ENCODE results near the gene PIAS1. TPM values are rescaled to one million over a fixed set of nuclear protein-coding genes. Genes with fewer than 3 reads are reported as not detected.
"Not testable (repeated sequence)": the region's sequence is repeated elsewhere in the genome, so short reads cannot be mapped to it uniquely, and the experiment has no call there.

PIAS1 gene
- total RNA-seq, 1 donor from 2014 or later: 29.4 TPM

- no peak overlapping the region for H3K27ac Mint-ChIP-seq
- peaks cover 11% of the 10 kb centered on the region for H3K4me1 Mint-ChIP-seq
Observed at GRCh38 chr15:68234060-68234459, 179.9 kb downstream of the PIAS1 start.

GRCh38 chr15:68234520-68234919 is 180.4 kb downstream of the PIAS1 start:
- H3K36me3 Mint-ChIP-seq (ENCODE audit: low read depth); H3K4me3 Mint-ChIP-seq; intact Hi-C loops (cut with micrococcal nuclease); H3K27ac Mint-ChIP-seq; H3K9me3 Mint-ChIP-seq: not testable (repeated sequence)
- H3K27me3 Mint-ChIP-seq: peaks cover 14% of the 10 kb centered on the region
- DNase-seq: peak; percentile 43
- H3K4me1 Mint-ChIP-seq: peaks cover 11% of the 10 kb centered on the region

More at GRCh38 chr15:68234060-68234459, 179.9 kb downstream of the PIAS1 start:
- Mint-ChIP-seq H3K36me3 (ENCODE audit: low read depth) (no peaks in the 10 kb centered on the region), H3K9me3 (no peaks in the 10 kb centered on the region), H3K4me3 (no peak overlapping the region), H3K27me3 (peaks cover 14% of the 10 kb centered on the region)
- intact Hi-C loops (cut with micrococcal nuclease): no loop called here
- DNase-seq: no peak

- H3K36me3 Mint-ChIP-seq (ENCODE audit: low read depth): no peaks in the 10 kb centered on the region
- peak; percentile 40 for DNase-seq
- intact Hi-C loops (cut with micrococcal nuclease): no loop called here
- peaks cover 14% of the 10 kb centered on the region for H3K27me3 Mint-ChIP-seq
- H3K9me3 Mint-ChIP-seq: no peaks in the 10 kb centered on the region
- no peak overlapping the region for H3K4me3 Mint-ChIP-seq
- H3K4me1 Mint-ChIP-seq: peaks cover 8% of the 10 kb centered on the region
- no peak overlapping the region for H3K27ac Mint-ChIP-seq
Observed at GRCh38 chr15:68235022-68235421, 180.9 kb downstream of the PIAS1 start.

- H3K4me3 Mint-ChIP-seq: no peak overlapping the region
- no peaks in the 10 kb centered on the region for H3K9me3 Mint-ChIP-seq
- no peaks in the 10 kb centered on the region for H3K36me3 Mint-ChIP-seq (ENCODE audit: low read depth)
- intact Hi-C loops (cut with micrococcal nuclease): no loop called here
- H3K27ac Mint-ChIP-seq: no peak overlapping the region
- no peaks in the 10 kb centered on the region for H3K4me1 Mint-ChIP-seq
- H3K27me3 Mint-ChIP-seq: peaks cover 7% of the 10 kb centered on the region
- no peak for DNase-seq
Observed at GRCh38 chr15:68239025-68239424, 184.9 kb downstream of the PIAS1 start.

GRCh38 chr15:68241088-68241935 is 187.2 kb downstream of the PIAS1 start:
- peak; percentile 29 for DNase-seq
- peaks cover 16% of the 10 kb centered on the region for H3K27me3 Mint-ChIP-seq
- H3K36me3 Mint-ChIP-seq (ENCODE audit: low read depth): peaks cover 1% of the 10 kb centered on the region
- intact Hi-C loops (cut with micrococcal nuclease): no loop called here
- H3K4me3 Mint-ChIP-seq: no peak overlapping the region
- peaks cover 8% of the 10 kb centered on the region for H3K9me3 Mint-ChIP-seq
- H3K27ac Mint-ChIP-seq: no peak overlapping the region
- H3K4me1 Mint-ChIP-seq: no peaks in the 10 kb centered on the region

Other genes starting within 250 kb of the PIAS1 start
- 0.09 and 0.14 TPM in 2 replicates for gene SKOR1, start 228.8 kb upstream of the PIAS1 start, total RNA-seq
- not detected in 2 replicates for gene RNU6-1, start 214.3 kb upstream of the PIAS1 start, total RNA-seq
- gene CALML4, start 151.0 kb downstream of the PIAS1 start, total RNA-seq: 14.6 and 16.5 TPM in 2 replicates
- 99.0 and 102 TPM in 2 replicates for gene CLN6, start 175.4 kb downstream of the PIAS1 start, total RNA-seq
- gene FEM1B, start 223.4 kb downstream of the PIAS1 start, total RNA-seq: 46.2 and 51.6 TPM in 2 replicates